Measurements from ENCODE around the gene GRID2IP.

GRID2IP gene

DNA sequence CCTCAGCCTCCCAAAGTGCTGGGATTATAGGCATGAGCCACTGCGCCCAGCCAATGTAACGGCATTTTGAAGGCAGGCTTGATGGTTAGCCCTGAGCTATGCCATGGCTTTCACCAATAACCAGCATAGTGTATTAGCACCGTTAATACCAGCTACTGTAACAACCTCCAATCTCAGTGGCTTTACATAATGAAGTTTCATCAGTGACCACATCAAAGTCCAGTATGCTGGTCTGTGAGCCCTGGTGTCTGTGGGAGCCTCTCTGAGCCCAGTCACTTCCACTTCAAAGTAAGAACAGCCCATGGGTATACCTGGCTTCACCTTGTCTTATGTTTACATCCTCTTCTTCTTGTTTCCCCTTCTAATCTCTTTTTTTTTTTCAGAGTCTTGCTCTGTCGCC is 14.4 kb upstream of the GRID2IP start:
- TF ChIP-seq ZFX (IDR thresholded peaks at IDR 0.05), result no peak
- TF ChIP-seq, protein P1, sequence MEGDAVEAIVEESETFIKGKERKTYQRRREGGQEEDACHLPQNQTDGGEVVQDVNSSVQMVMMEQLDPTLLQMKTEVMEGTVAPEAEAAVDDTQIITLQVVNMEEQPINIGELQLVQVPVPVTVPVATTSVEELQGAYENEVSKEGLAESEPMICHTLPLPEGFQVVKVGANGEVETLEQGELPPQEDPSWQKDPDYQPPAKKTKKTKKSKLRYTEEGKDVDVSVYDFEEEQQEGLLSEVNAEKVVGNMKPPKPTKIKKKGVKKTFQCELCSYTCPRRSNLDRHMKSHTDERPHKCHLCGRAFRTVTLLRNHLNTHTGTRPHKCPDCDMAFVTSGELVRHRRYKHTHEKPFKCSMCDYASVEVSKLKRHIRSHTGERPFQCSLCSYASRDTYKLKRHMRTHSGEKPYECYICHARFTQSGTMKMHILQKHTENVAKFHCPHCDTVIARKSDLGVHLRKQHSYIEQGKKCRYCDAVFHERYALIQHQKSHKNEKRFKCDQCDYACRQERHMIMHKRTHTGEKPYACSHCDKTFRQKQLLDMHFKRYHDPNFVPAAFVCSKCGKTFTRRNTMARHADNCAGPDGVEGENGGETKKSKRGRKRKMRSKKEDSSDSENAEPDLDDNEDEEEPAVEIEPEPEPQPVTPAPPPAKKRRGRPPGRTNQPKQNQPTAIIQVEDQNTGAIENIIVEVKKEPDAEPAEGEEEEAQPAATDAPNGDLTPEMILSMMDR (conservative IDR thresholded peaks at IDR 0.05), result no peak
- H3K27ac ChIP-seq, result no peak overlapping the region

DNA sequence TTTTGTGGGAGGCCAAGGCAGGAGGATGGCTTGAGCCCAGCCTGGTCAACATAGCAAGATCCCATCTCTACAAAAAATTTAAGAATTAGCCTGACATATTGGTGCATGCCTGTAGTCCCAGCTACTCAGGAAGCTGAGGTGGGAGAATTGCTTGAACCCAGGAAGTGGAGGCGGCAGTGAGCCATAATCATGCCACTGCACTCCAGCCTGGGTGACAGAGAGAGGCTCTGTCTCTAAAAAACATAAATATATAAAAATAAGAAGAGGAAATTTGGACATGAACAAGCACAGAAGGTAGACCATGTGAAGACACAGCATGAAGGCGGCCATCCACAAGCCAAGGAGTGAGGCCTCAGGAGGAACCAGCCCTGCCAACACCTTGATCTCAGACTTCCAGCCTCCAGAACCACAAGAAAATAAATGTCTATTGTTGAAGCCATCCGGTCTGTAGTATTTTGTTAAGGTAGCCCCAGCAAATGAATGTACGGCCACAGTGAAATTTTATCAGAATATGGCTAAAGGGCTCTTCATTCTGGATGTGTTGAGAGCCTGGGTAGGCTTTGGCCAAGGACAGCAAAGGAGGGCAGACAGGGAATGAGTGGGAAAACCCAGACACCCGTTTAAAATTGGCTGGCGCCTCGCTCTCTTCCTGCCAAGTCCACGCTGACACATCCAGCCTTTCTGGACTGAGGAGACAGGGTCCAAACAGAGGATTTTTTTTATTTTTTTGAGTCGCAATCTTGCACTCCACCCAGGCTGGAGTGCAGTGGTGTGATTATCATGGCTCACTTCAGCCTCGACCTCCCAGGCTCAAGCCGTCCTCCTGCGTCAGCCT is 12.9 kb upstream of the GRID2IP start:
- H3K27ac ChIP-seq, result no peak overlapping the region
- TF ChIP-seq, protein P1 (conservative IDR thresholded peaks at IDR 0.05), result no peak
- TF ChIP-seq ZFX (IDR thresholded peaks at IDR 0.05), result no peak

DNA sequence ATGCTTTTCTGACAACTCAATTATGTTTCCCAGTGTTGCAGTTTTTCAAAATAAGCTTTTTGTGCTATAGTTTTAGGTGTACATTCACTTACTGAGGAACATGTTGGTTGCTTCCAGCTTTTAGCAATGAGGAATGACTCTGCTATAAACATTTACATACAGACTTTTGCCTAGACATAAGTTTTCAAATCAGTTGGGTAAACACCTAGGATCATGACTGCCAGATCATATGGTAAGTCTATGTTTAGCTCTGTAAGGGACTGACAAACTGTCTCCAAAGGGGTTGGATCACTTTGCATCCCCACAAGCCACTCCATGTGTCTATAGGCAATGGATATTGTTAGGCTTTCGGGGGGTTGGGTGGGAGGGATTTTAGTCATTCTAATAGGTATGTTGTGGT is 10.8 kb upstream of the GRID2IP start:
- TF ChIP-seq, protein P1 (conservative IDR thresholded peaks at IDR 0.05), result no peak
- no peak for TF ChIP-seq ZFX (IDR thresholded peaks at IDR 0.05)
- no peak overlapping the region for H3K27ac ChIP-seq

DNA sequence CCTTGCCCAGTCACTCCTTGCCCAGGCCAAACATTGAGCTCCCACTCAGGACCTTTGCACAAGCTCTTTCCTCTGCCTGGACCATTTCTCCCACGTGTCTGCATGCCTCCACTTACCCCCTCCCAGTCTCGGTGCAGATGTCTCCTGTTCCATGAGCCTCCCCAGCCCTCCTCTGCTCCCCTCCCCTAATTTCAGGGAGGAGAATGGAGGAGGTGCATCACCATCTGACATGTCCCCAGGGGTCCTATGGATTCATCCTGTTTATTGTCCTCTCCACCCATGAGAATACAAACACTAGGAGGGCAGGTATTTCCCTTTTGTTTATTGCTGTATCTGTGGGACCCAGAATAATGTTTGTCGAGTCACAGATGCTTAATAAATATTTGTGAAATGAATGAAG is 8.6 kb upstream of the GRID2IP start:
- no peak overlapping the region for H3K27ac ChIP-seq
- TF ChIP-seq, protein P1 (conservative IDR thresholded peaks at IDR 0.05), result no peak
- TF ChIP-seq ZFX (IDR thresholded peaks at IDR 0.05), result no peak

DNA sequence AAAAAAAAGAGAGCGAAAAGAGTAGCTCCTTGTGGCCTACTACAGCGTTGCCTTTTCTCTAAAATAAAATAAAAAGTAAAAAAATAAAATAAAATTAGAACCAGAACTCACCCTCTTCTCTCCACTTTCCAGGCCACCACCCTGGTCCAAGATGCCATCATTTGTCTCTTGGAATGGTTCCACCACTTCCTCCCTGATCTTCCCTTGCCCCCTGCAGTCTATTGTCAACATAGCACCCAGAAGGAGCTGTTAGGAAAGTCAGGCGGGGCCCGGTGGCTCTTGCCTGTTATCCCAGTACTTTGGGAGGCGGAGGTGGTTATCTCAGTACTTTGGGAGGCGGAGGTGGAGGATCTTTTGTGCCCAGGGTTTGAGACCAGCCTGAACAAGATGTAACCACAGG is 7.6 kb upstream of the GRID2IP start:
- H3K27ac ChIP-seq, result no peak overlapping the region

DNA sequence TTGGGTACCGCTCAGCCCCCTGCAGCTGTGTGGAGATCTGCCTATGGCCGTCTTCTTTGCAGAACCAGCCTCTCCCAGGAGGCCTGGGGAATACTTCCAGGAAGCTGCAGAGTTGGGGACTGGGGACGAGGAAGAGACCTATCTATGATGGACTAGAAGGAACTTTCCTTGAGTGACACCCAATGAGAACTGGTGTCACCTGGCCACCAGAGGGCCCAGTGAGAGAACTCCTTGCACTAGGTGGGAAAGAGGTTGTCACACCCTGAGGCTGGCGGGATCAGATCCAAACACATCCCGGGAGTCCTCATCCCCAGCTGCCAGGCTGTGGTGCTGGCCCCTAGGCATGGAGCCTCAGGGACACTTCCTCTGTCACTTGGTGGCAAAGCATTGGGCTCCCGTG is 4.9 kb upstream of the GRID2IP start:
- no peak for TF ChIP-seq ZFX (IDR thresholded peaks at IDR 0.05)
- TF ChIP-seq, protein P1 (conservative IDR thresholded peaks at IDR 0.05), result peak; percentile 52; the same call in 1 of the 2 replicates
- H3K27ac ChIP-seq, result no peak overlapping the region

More for the DNA sequence above, 7.6 kb upstream of the GRID2IP start:
- TF ChIP-seq ZFX (IDR thresholded peaks at IDR 0.05), result no peak
- TF ChIP-seq, protein P1 (conservative IDR thresholded peaks at IDR 0.05), result no peak; the same call in 1 of the 2 replicates

DNA sequence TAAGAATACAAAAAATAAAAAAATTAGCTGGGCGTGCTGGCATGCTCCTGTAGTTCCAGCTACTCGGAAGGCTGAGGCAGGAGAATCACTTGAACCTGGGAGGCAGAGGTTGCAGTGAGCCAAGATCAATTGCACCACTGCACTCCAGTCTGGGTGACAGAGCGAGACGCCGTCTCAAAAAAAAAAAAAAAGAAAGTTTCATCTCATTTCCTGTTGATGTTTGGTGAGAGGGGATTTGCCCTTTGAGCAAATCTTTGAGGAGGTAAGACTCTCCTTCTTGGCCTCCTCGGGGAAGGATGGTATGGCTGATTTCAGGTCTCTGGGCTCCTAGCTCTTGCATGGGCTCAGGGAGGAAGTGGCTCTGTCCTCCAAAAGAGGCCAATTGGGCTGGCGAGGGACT is 3.6 kb upstream of the GRID2IP start:
- TF ChIP-seq, protein P1 (conservative IDR thresholded peaks at IDR 0.05), result no peak
- TF ChIP-seq ZFX (IDR thresholded peaks at IDR 0.05), result no peak
- H3K27ac ChIP-seq, result no peak overlapping the region

Measured in C4-2B (cell line).